ENCODE results near the gene STIM1.
A peak's percentile ranks its signal among the peaks of the same experiment; 100 is the strongest.

The STIM1 gene

DNA sequence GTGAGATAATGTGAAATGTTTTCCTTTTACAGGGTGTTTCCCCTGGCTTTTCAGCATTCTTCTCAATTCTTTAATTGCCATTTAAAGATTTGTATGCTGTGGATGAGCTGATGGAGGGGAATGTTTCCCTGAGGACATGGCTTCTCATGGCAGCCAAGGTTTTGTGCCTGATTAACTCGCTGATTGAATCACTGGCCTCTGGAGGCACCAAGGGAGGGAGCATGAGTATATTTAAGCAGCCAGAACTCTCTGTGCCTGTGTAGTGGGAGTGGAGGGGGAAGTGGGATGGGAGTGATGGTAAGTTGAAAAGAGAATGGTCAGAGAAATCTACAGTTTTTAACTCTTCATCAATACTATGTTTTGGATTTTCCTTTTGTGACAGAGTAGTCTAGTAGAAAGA, 88.7 kb downstream of the STIM1 start:
- H3K4me3 ChIP-seq (ENCODE audit: low read depth, low read length), result no peak overlapping the region
- H3K27me3 ChIP-seq (replicated peaks), result no peaks in the 10 kb centered on the region
- in situ Hi-C loops (cut with HindIII; ENCODE audit: low pct_ligation_motif_present, low sequenced_read_pairs), result no loop called here
- DNase-seq, result no peak
- no peaks in the 10 kb centered on the region for H3K36me3 ChIP-seq (replicated peaks)
- no peak overlapping the region for H3K27ac ChIP-seq
- TF ChIP-seq CTCF (IDR thresholded peaks at IDR 0.05; ENCODE audit: low read depth, low read length, missing control alignments), result no peak

GRCh38 chr11:3946455-3947017, 91.1 kb downstream of the STIM1 start:
- no peak for TF ChIP-seq CTCF (IDR thresholded peaks at IDR 0.05; ENCODE audit: low read depth, low read length, missing control alignments)
- H3K27me3 ChIP-seq (replicated peaks), result no peaks in the 10 kb centered on the region
- no peak for DNase-seq
- in situ Hi-C loops (cut with HindIII; ENCODE audit: low pct_ligation_motif_present, low sequenced_read_pairs), result no loop called here
- no peak overlapping the region for H3K27ac ChIP-seq
- H3K4me3 ChIP-seq (ENCODE audit: low read depth, low read length), result no peak overlapping the region
- no peaks in the 10 kb centered on the region for H3K36me3 ChIP-seq (replicated peaks)

DNA sequence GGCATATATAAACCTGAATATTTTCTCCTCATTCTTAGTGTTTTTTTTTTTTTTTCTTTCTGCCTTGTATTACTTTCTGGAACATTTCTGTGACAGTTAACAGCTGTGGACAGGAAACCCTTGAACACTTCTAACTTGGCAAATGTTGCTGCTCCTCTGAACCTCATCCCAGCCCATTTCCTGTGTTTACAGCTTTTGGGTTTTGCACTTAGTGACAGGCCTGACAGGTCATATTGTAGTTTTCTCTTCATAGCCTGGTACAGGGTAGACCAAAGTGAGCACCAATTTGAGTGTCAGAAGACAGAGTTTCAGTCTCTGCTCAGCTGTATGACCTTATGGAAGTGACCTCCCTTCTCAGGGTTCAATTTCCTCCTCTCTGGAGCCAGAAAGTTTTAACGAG, 91.6 kb downstream of the STIM1 start:
- Histone ChIP-seq H3K4me3 (ENCODE audit: low read depth, low read length) (no peak overlapping the region), H3K36me3 (replicated peaks) (no peaks in the 10 kb centered on the region), H3K27ac (no peak overlapping the region), H3K27me3 (replicated peaks) (no peaks in the 10 kb centered on the region)
- in situ Hi-C loops (cut with HindIII; ENCODE audit: low pct_ligation_motif_present, low sequenced_read_pairs), result no loop called here
- DNase-seq, result no peak
- no peak for TF ChIP-seq CTCF (IDR thresholded peaks at IDR 0.05; ENCODE audit: low read depth, low read length, missing control alignments)

GRCh38 chr11:3949125-3949524, 93.7 kb downstream of the STIM1 start:
- Histone ChIP-seq H3K27me3 (replicated peaks) (no peaks in the 10 kb centered on the region), H3K4me3 (ENCODE audit: low read depth, low read length) (no peak overlapping the region), H3K27ac (no peak overlapping the region), H3K36me3 (replicated peaks) (no peaks in the 10 kb centered on the region)
- DNase-seq, result no peak
- TF ChIP-seq CTCF (IDR thresholded peaks at IDR 0.05; ENCODE audit: low read depth, low read length, missing control alignments), result no peak
- in situ Hi-C loops (cut with HindIII; ENCODE audit: low pct_ligation_motif_present, low sequenced_read_pairs), result no loop called here

GRCh38 chr11:3950996-3951660, 95.7 kb downstream of the STIM1 start:
- no peak overlapping the region for H3K4me3 ChIP-seq (ENCODE audit: low read depth, low read length)
- TF ChIP-seq CTCF (IDR thresholded peaks at IDR 0.05; ENCODE audit: low read depth, low read length, missing control alignments), result no peak
- no peaks in the 10 kb centered on the region for H3K27me3 ChIP-seq (replicated peaks)
- H3K36me3 ChIP-seq (replicated peaks), result no peaks in the 10 kb centered on the region
- H3K27ac ChIP-seq, result peak overlapping the region; percentile 44
- DNase-seq, result peak; percentile 90
- in situ Hi-C loops (cut with HindIII; ENCODE audit: low pct_ligation_motif_present, low sequenced_read_pairs), result no loop called here

- Histone ChIP-seq H3K36me3 (replicated peaks) (no peaks in the 10 kb centered on the region), H3K27ac (no peak overlapping the region), H3K4me3 (ENCODE audit: low read depth, low read length) (no peak overlapping the region), H3K27me3 (replicated peaks) (no peaks in the 10 kb centered on the region)
- in situ Hi-C loops (cut with HindIII; ENCODE audit: low pct_ligation_motif_present, low sequenced_read_pairs), result no loop called here
- no peak for DNase-seq
- no peak for TF ChIP-seq CTCF (IDR thresholded peaks at IDR 0.05; ENCODE audit: low read depth, low read length, missing control alignments)
Observed at GRCh38 chr11:3952715-3953114, 97.3 kb downstream of the STIM1 start.

Data from brain microvascular endothelial cell (primary cell).